ENCODE measurements around the gene PCLO. TPM values are rescaled to one million over a fixed set of nuclear protein-coding genes. Genes with fewer than 3 reads are reported as not detected.

PCLO gene
- total RNA-seq, 1 donor: 0.36 TPM

GRCh38 chr7:82745117-82745516 is 417.6 kb downstream of the PCLO start:
- Histone ChIP-seq H3K4me1 (ENCODE audit: insufficient read depth, low read length) (peaks cover 5% of the 10 kb centered on the region), H3K27ac (ENCODE audit: low read depth, low read length) (no peak overlapping the region), H4K20me1 (ENCODE audit: insufficient read depth, low read length) (no peaks in the 10 kb centered on the region), H3K4me3 (ENCODE audit: insufficient read depth, low read length) (no peak overlapping the region), H3K36me3 (ENCODE audit: insufficient read depth, low read length) (no peaks in the 10 kb centered on the region), H3K79me2 (ENCODE audit: insufficient read depth, low read length) (no peaks in the 10 kb centered on the region), H3K4me2 (ENCODE audit: insufficient read depth, low read length) (no peak overlapping the region), H3K9me3 (ENCODE audit: low read depth, low read length) (no peaks in the 10 kb centered on the region), H2AFZ (ENCODE audit: low read length) (no peak overlapping the region), H3K27me3 (ENCODE audit: insufficient read depth, low read length) (no peaks in the 10 kb centered on the region)
- TF ChIP-seq CTCF (IDR thresholded peaks at IDR 0.05; ENCODE audit: extremely low read depth, low read depth, low read length): no peak
- DNase-seq (ENCODE audit: insufficient read length, low spot score, missing footprints): peak; percentile 0

DNA sequence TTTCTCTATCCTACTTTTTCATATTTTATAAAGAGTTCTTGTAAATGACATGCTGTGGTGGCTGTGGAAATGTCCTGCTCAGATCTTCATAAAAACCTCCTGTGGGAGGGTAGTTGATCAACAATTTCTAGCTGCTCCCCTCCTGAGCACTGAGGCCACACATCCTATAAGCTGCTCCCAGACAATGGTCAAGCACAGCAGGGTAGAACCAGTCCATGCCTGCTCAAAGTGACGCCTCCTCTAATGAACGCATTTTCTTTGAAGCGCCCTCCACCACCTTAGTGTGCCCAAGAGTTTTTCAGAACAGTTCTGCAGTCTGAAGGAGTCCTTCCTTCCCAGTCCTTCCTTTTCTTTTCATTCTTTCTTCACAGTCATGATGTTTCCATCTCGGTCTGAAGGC is 420.5 kb downstream of the PCLO start:
- no peak for TF ChIP-seq CTCF (IDR thresholded peaks at IDR 0.05; ENCODE audit: extremely low read depth, low read depth, low read length)
- no peaks in the 10 kb centered on the region for H3K9me3 ChIP-seq (ENCODE audit: low read depth, low read length)

GRCh38 chr7:82741493-82741892 is 421.2 kb downstream of the PCLO start:
- Histone ChIP-seq H3K36me3 (ENCODE audit: insufficient read depth, low read length) (no peaks in the 10 kb centered on the region), H3K27me3 (ENCODE audit: insufficient read depth, low read length) (no peaks in the 10 kb centered on the region), H3K4me3 (ENCODE audit: insufficient read depth, low read length) (no peak overlapping the region), H3K4me1 (ENCODE audit: insufficient read depth, low read length) (peaks cover 5% of the 10 kb centered on the region), H3K4me2 (ENCODE audit: insufficient read depth, low read length) (no peak overlapping the region), H2AFZ (ENCODE audit: low read length) (no peak overlapping the region), H3K79me2 (ENCODE audit: insufficient read depth, low read length) (no peaks in the 10 kb centered on the region), H3K9me3 (ENCODE audit: low read depth, low read length) (no peaks in the 10 kb centered on the region), H3K27ac (ENCODE audit: low read depth, low read length) (no peak overlapping the region), H4K20me1 (ENCODE audit: insufficient read depth, low read length) (no peaks in the 10 kb centered on the region)
- TF ChIP-seq CTCF (IDR thresholded peaks at IDR 0.05; ENCODE audit: extremely low read depth, low read depth, low read length): no peak
- no peak for DNase-seq (ENCODE audit: insufficient read length, low spot score, missing footprints)

More for the DNA sequence above, 420.5 kb downstream of the PCLO start:
- no peaks in the 10 kb centered on the region for H4K20me1 ChIP-seq (ENCODE audit: insufficient read depth, low read length)
- no peak overlapping the region for H3K4me3 ChIP-seq (ENCODE audit: insufficient read depth, low read length)
- H3K4me1 ChIP-seq (ENCODE audit: insufficient read depth, low read length): peaks cover 5% of the 10 kb centered on the region
- H3K27ac ChIP-seq (ENCODE audit: low read depth, low read length): no peak overlapping the region
- no peak overlapping the region for H2AFZ ChIP-seq (ENCODE audit: low read length)
- no peaks in the 10 kb centered on the region for H3K27me3 ChIP-seq (ENCODE audit: insufficient read depth, low read length)
- DNase-seq (ENCODE audit: insufficient read length, low spot score, missing footprints): no peak
- no peak overlapping the region for H3K4me2 ChIP-seq (ENCODE audit: insufficient read depth, low read length)
- H3K36me3 ChIP-seq (ENCODE audit: insufficient read depth, low read length): no peaks in the 10 kb centered on the region
- H3K79me2 ChIP-seq (ENCODE audit: insufficient read depth, low read length): no peaks in the 10 kb centered on the region

DNA sequence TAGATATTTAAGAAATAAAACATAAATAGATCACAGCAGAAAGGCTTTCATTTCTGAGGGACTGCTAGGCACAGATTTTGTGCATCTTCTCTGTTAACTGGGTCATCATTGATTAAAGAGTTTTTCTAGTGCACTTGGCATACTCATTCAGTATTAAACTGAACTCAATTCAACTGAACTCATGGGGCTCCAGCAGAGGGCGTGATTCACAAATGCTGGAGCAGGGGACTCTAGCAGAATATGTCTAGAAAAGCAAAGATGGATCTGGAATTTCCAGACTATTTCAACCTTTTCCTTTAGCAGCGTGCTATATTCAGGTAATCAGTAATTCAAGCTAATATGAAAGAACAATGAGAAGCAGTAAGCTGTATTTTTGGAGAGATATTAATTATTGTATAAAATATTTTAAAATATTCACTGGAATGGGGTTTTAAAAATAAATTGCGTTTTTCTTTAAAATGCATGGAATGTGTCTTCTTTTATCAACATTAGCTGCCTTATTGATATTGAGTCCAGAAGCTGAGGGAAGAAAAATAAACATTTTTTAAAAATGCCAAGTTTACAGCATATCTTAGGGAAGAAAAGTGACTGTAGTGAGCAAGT is 422.3 kb downstream of the PCLO start:
- DNase-seq (ENCODE audit: insufficient read length, low spot score, missing footprints): no peak
- Histone ChIP-seq H3K27me3 (ENCODE audit: insufficient read depth, low read length) (no peaks in the 10 kb centered on the region), H4K20me1 (ENCODE audit: insufficient read depth, low read length) (no peaks in the 10 kb centered on the region), H3K4me2 (ENCODE audit: insufficient read depth, low read length) (no peak overlapping the region), H3K36me3 (ENCODE audit: insufficient read depth, low read length) (no peaks in the 10 kb centered on the region), H3K79me2 (ENCODE audit: insufficient read depth, low read length) (no peaks in the 10 kb centered on the region), H2AFZ (ENCODE audit: low read length) (no peak overlapping the region), H3K4me1 (ENCODE audit: insufficient read depth, low read length) (peaks cover 5% of the 10 kb centered on the region), H3K27ac (ENCODE audit: low read depth, low read length) (no peak overlapping the region), H3K4me3 (ENCODE audit: insufficient read depth, low read length) (no peak overlapping the region), H3K9me3 (ENCODE audit: low read depth, low read length) (no peaks in the 10 kb centered on the region)
- TF ChIP-seq CTCF (IDR thresholded peaks at IDR 0.05; ENCODE audit: extremely low read depth, low read depth, low read length): peak; percentile 90

All from osteoblast (primary cell).